ENCODE measurements around the gene IFITM1. TPM values are rescaled to one million over a fixed set of nuclear protein-coding genes. Genes with fewer than 3 reads are reported as not detected.
A peak's percentile ranks its signal among the peaks of the same experiment; 100 is the strongest.

The IFITM1 gene
- total and polyA plus RNA-seq, 9 of the 15 experiments (the other 6 are each of a cell fraction or from before 2014, with no cell fraction given): 691 to 5,579 (median 974) TPM

GRCh38 chr11:327581-327923 lies 13.7 kb downstream of the IFITM1 start (continued):
- no peak for TF ChIP-seq NFIX (CRISPR knock-in tag; IDR thresholded peaks at IDR 0.05; ENCODE audit: low read depth)
- TF ChIP-seq SMARCE1 (IDR thresholded peaks at IDR 0.05): no peak
- peak; percentile 27 for TF ChIP-seq RBBP5 (IDR thresholded peaks at IDR 0.05; ENCODE audit: borderline replicate concordance, insufficient read depth, low read length, poor library complexity, severe bottlenecking)
- TF ChIP-seq EZH2 (IDR thresholded peaks at IDR 0.05; ENCODE audit: borderline replicate concordance, low read depth, low read length): no peak
- no peak for TF ChIP-seq FOXJ2 (tag; IDR thresholded peaks at IDR 0.05)
- no peak for TF ChIP-seq MAFK (IDR thresholded peaks at IDR 0.05; ENCODE audit: low read length)
- no peak for TF ChIP-seq PCBP2 (IDR thresholded peaks at IDR 0.05; ENCODE audit: low read depth, low read length, poor library complexity, severe bottlenecking)
- no peak for TF ChIP-seq TAL1 (IDR thresholded peaks at IDR 0.05)
- TF ChIP-seq ATF2 (CRISPR knock-in tag; IDR thresholded peaks at IDR 0.05): no peak
- peak; percentile 15 for TF ChIP-seq BRD9 (IDR thresholded peaks at IDR 0.05; ENCODE audit: low read depth, partially characterized antibody)
- no peak for TF ChIP-seq ZNF431 (CRISPR knock-in tag; IDR thresholded peaks at IDR 0.05)
- TF ChIP-seq ZNF253 (CRISPR knock-in tag; conservative IDR thresholded peaks at IDR 0.05): no peak
- TF ChIP-seq L3MBTL2 (IDR thresholded peaks at IDR 0.05): 0 out of 2 replicates have a peak, but pooled peaks have one; percentile 54
- no peak for TF ChIP-seq C11orf30 (IDR thresholded peaks at IDR 0.05; ENCODE audit: low read depth)
- no peak for TF ChIP-seq ZFP36 (IDR thresholded peaks at IDR 0.05; ENCODE audit: low read depth, low read length, partially characterized antibody)
- no peak for TF ChIP-seq XRCC3 (IDR thresholded peaks at IDR 0.05)
- TF ChIP-seq CHD1 (IDR thresholded peaks at IDR 0.05; ENCODE audit: low read length): no peak
- TF ChIP-seq BCLAF1 (IDR thresholded peaks at IDR 0.05; ENCODE audit: borderline replicate concordance in 1 of 2, control insufficient read depth in 1 of 2, low read depth in 2 of 2, low read length in 1 of 2): no peak
- TF ChIP-seq RBM34 (IDR thresholded peaks at IDR 0.05; ENCODE audit: borderline replicate concordance, insufficient read depth, low read length): no peak
- TF ChIP-seq MCM2 (IDR thresholded peaks at IDR 0.05; ENCODE audit: low read depth): no peak
- TF ChIP-seq ZEB2 (IDR thresholded peaks at IDR 0.05): no peak
- no peak for TF ChIP-seq ARID1B (IDR thresholded peaks at IDR 0.05)
- no peak for TF ChIP-seq ZBTB1 (CRISPR knock-in tag; IDR thresholded peaks at IDR 0.05; ENCODE audit: borderline replicate concordance, low read depth)
- TF ChIP-seq RHOXF2B (CRISPR knock-in tag; conservative IDR thresholded peaks at IDR 0.05): no peak
- 0 out of 3 replicates have a peak, but pooled peaks of 1 of the 2 experiments have one; percentile 12 for TF ChIP-seq CBX3 (IDR thresholded peaks at IDR 0.05; ENCODE audit: borderline replicate concordance in 1 of 2, low read length in 2 of 2)
- no peak for TF ChIP-seq ZBTB9 (CRISPR knock-in tag; IDR thresholded peaks at IDR 0.05)
- TF ChIP-seq CBFB (CRISPR knock-in tag; IDR thresholded peaks at IDR 0.05): no peak

Data from K562 (cell line).